Tibial nerve (tissue), 4 donors: ENCODE data around the gene TMSB15A. TPM values are rescaled to one million over a fixed set of nuclear protein-coding genes. Genes with fewer than 3 reads are reported as not detected.
A peak's percentile ranks its signal among the peaks of the same experiment; 100 is the strongest.
"Not testable (repeated sequence)": the region's sequence is repeated elsewhere in the genome, so short reads cannot be mapped to it uniquely, and the experiment has no call there.

Experiments
- DNase-seq, 2 donors: peaks; one replicate each; pipeline ENCODE4 v3.0.0-alpha.2; 2019; ENCODE audit warnings: low spot score in 2 of 2
- H3K27ac ChIP-seq, 4 donors: fragments of 200-600 bp; sonication (generic) in 3 of 4; one replicate each; pipeline ENCODE4 v1.5.1; 2017 to 2019; ENCODE audit warnings: mild to moderate bottlenecking in 1 of 4
- H3K27me3 ChIP-seq, 2 donors: fragments of 200-600 bp; sonication (generic) in 1 of 2; one replicate each; pipeline versions ENCODE4 v1.5.1 to v1.6.0; 2017 to 2019
- H3K36me3 ChIP-seq, 3 donors: fragments of 200-600 bp; sonication (generic); one replicate each; pipeline ENCODE4 v1.5.1; 2018 to 2019
- H3K4me1 ChIP-seq, 4 donors: fragments of 200-600 bp; sonication (generic) in 3 of 4; one replicate each; pipeline ENCODE4 v1.5.1; 2017 to 2019
- H3K4me3 ChIP-seq, 4 donors: fragments of 200-600 bp; sonication (generic) in 3 of 4; one replicate each; pipeline ENCODE4 v1.5.1; 2017 to 2019; ENCODE audit warnings: mild to moderate bottlenecking in 1 of 4, moderate library complexity in 1 of 4
- H3K9me3 ChIP-seq, 4 donors: fragments of 200-600 bp; sonication (generic) in 3 of 4; one replicate each; pipeline ENCODE4 v1.5.1; 2017 to 2019
- CTCF ChIP-seq, 5 experiments: fragments of 200-600 bp in 3 of 5; fragments of 450-650 bp in 2 of 5; sonication (generic) in 3 of 5; IDR thresholded peaks; one replicate each; pipeline ENCODE4 v1.5.1; 2016 to 2019; ENCODE audit warnings: antibody characterized with exemption in 5 of 5, mild to moderate bottlenecking in 3 of 5, moderate library complexity in 2 of 5
- EP300 ChIP-seq, 2 donors: sonication (generic); formaldehyde crosslinking; IDR thresholded peaks; one replicate each; pipeline ENCODE4 v1.6.1; 2017; ENCODE audit warnings: antibody characterized with exemption in 2 of 2, mild to moderate bottlenecking in 1 of 2
- POLR2A ChIP-seq, 2 donors: fragments of 450-650 bp; IDR thresholded peaks; one replicate each; pipeline ENCODE4 v1.6.1; 2017; ENCODE audit warnings: antibody characterized with exemption in 2 of 2, mild to moderate bottlenecking in 2 of 2, moderate library complexity in 2 of 2
- WGBS, 2 donors: methylation state at CpG; one replicate each; pipeline ENCODE4 v1.1.5; 2018; 5-methylcytosine and 5-hydroxymethylcytosine counted together
- total RNA-seq, 4 donors: library from RNA; depleted of rRNA; stranded (reverse); fragments of >200 nt; gene quantifications; one replicate each; pipeline ENCODE4 v1.1.0, GENCODE V29; 2016

TMSB15A gene
- total RNA-seq, 4 donors from 2014 or later, result not detected

GRCh38 chrX:102546828-102547493 lies 30.4 kb upstream of the TMSB15A start:
- no peak for DNase-seq
- no peak overlapping the region for H3K27ac ChIP-seq
- H3K9me3 ChIP-seq, result no peaks in the 10 kb centered on the region
- TF ChIP-seq EP300 (IDR thresholded peaks at IDR 0.05) (no peak), POLR2A (IDR thresholded peaks at IDR 0.05) (no peak), CTCF (IDR thresholded peaks at IDR 0.05) (no peak)
- H3K27me3 ChIP-seq, result peaks cover 0 to 36% of the 10 kb centered on the region in 2 donors
- no peaks in the 10 kb centered on the region for H3K4me1 ChIP-seq
- H3K4me3 ChIP-seq, result peak overlapping the region in 1 of 4 donors; percentile 30
- 14 to 59% methylated on average over 13 to 35 of the region's 35 CpGs for WGBS, 2 donors
- no peaks in the 10 kb centered on the region for H3K36me3 ChIP-seq

GRCh38 chrX:102546175-102546574 lies 29.6 kb upstream of the TMSB15A start:
- not testable (repeated sequence) for H3K4me1 ChIP-seq, DNase-seq, H3K27ac ChIP-seq, H3K9me3 ChIP-seq, H3K36me3 ChIP-seq, H3K4me3 ChIP-seq
- 69 to 86% methylated on average over 5 of the region's 5 CpGs for WGBS, 2 donors
- peaks cover 0 to 36% of the 10 kb centered on the region in 2 donors for H3K27me3 ChIP-seq

GRCh38 chrX:102535958-102536357 lies 19.4 kb upstream of the TMSB15A start:
- H3K36me3 ChIP-seq, result no peaks in the 10 kb centered on the region
- H3K27ac ChIP-seq, result no peak overlapping the region
- no peaks in the 10 kb centered on the region for H3K27me3 ChIP-seq
- no peaks in the 10 kb centered on the region for H3K9me3 ChIP-seq
- WGBS, 2 donors, result 69 to 89% methylated on average over 2 of the region's 2 CpGs
- no peaks in the 10 kb centered on the region for H3K4me1 ChIP-seq
- H3K4me3 ChIP-seq, result no peak overlapping the region
- no peak for DNase-seq
- no peak for TF ChIP-seq CTCF (IDR thresholded peaks at IDR 0.05)
- TF ChIP-seq EP300 (IDR thresholded peaks at IDR 0.05), result no peak
- no peak for TF ChIP-seq POLR2A (IDR thresholded peaks at IDR 0.05)

- Histone ChIP-seq H3K27me3 (peaks cover 0 to 25% of the 10 kb centered on the region in 2 donors), H3K9me3 (no peaks in the 10 kb centered on the region), H3K4me3 (peak overlapping the region in 2 of 4 donors; percentile 3 to 55), H3K36me3 (no peaks in the 10 kb centered on the region), H3K27ac (no peak overlapping the region), H3K4me1 (peaks cover 0 to 8% (median 0%) of the 10 kb centered on the region in 4 donors)
- DNase-seq, result no peak
- WGBS, 2 donors, result 42 to 58% methylated on average over 7 of the region's 7 CpGs
- TF ChIP-seq POLR2A (IDR thresholded peaks at IDR 0.05), result no peak
- no peak for TF ChIP-seq EP300 (IDR thresholded peaks at IDR 0.05)
- no peak for TF ChIP-seq CTCF (IDR thresholded peaks at IDR 0.05)
Observed at GRCh38 chrX:102517326-102517725, 787 bp upstream of the TMSB15A start.

GRCh38 chrX:102514536-102514935 lies 2.0 kb downstream of the TMSB15A start:
- TF ChIP-seq CTCF (IDR thresholded peaks at IDR 0.05) (no peak), EP300 (IDR thresholded peaks at IDR 0.05) (no peak), POLR2A (IDR thresholded peaks at IDR 0.05) (no peak)
- Histone ChIP-seq H3K9me3 (no peaks in the 10 kb centered on the region), H3K27me3 (peaks cover 0 to 25% of the 10 kb centered on the region in 2 donors), H3K4me3 (no peak overlapping the region), H3K27ac (no peak overlapping the region), H3K4me1 (peaks cover 0 to 8% (median 0%) of the 10 kb centered on the region in 4 donors), H3K36me3 (no peaks in the 10 kb centered on the region)
- no peak for DNase-seq
- 85 to 87% methylated on average over 1 of the region's 1 CpG for WGBS, 2 donors
